LNCAP (cell line): ENCODE results near the gene COX6B1.

ENCODE experiments used
- TF ChIP-seq, protein P1 (sequence below): fragments of 450-650 bp; IDR thresholded peaks from 2 replicates; pipeline ENCODE4 v1.5.1; 2017; ENCODE audit warnings: mild to moderate bottlenecking

The COX6B1 gene

DNA sequence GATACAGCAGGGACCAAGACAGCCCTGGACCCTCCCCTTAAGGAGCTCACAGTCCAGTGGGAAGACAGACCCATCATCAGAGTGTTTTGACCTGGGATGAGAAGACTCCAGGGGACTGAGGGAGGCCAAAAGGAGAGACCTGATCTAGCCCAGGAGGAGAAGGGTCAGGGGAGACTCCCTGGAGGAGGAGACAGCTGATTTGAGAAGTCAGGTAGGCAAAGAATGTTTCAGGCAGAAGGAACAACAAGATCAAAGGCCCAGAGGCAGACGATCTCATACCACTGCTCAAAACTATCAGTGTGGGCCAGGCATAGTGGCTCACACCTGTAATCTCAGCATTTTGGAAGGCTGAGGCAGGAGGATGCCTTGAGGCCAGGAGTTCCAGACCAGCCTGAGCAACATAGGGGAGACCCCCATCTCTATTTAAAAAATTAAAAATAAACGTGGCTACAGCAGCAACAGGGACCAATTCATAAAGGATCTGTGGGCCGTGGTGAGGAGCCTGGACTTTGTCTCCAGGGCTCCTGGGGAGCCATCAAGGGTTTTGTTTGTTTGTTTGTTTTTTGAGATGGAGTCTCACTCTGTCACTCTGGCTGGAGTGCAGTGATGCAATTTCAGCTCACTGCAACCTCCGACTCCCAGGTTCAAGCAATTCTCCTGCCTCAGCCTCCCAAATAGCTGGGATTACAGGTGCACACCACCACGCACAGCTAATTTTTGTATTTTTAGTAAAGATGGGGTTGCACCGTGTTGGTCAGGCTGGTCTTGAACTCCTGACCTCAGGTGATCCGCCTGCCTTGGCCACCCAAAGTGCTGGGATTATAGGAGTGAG, 2.2 kb upstream of the COX6B1 start:
- TF ChIP-seq, protein P1, sequence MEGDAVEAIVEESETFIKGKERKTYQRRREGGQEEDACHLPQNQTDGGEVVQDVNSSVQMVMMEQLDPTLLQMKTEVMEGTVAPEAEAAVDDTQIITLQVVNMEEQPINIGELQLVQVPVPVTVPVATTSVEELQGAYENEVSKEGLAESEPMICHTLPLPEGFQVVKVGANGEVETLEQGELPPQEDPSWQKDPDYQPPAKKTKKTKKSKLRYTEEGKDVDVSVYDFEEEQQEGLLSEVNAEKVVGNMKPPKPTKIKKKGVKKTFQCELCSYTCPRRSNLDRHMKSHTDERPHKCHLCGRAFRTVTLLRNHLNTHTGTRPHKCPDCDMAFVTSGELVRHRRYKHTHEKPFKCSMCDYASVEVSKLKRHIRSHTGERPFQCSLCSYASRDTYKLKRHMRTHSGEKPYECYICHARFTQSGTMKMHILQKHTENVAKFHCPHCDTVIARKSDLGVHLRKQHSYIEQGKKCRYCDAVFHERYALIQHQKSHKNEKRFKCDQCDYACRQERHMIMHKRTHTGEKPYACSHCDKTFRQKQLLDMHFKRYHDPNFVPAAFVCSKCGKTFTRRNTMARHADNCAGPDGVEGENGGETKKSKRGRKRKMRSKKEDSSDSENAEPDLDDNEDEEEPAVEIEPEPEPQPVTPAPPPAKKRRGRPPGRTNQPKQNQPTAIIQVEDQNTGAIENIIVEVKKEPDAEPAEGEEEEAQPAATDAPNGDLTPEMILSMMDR, result no peak

GRCh38 chr19:35650581-35650980, 2.5 kb downstream of the COX6B1 start:
- TF ChIP-seq, protein P1, result no peak

GRCh38 chr19:35655600-35655999, 7.5 kb downstream of the COX6B1 start:
- TF ChIP-seq, protein P1, result no peak

GRCh38 chr19:35656700-35657099, 8.6 kb downstream of the COX6B1 start:
- TF ChIP-seq, protein P1, result no peak

DNA sequence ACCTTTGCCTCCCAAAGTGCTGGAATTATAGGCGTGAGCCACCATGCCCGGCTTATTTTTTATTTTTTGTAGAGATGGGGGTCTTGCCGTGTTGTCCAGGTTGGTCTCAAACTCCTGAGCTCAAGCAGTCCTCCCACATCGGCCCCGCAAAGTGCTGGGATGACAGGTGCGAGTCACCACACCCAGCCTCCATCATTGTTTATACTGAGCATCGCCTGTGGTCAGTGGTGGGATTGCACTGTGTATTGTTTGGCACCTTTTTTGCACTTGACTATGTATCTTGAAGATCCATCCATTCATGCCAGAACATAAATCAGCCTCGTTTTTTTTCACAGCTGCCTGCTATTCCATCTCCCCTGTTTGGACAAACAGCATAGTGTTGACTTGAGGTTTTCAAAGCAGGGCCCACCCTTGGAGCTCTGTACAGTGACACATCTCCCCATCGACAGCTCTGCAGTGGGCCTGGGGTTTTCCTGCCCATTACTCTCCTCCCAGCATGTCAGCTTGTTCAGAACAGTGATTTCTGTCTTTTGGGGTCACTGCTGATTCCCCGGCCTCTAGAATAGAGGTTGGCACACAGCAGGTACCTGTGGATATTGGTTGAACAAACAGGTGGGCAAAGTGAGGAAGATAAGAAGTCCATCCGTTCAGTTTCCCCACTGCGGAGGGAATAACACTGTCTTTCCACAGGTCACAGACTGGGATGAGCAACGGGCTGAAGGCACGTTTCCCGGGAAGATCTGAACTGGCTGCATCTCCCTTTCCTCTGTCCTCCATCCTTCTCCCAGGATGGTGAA, 10.0 kb downstream of the COX6B1 start:
- TF ChIP-seq, protein P1, result no peak

DNA sequence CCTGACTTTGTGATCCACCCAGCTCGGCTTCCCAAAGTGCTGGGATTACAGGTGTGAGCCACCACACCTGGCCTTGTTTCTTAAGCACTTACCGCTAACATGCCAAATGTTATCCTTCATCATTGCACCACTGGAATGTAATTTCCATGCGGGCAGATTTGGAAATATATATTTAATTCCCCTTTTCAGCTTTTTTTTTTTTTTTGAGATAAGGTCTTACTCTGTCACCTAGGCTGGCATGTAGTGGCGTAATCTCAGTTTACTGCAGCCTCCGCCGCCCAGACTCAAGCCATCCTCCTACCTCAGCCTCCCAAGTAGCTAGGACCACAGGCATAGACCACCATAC, 13.8 kb downstream of the COX6B1 start:
- TF ChIP-seq, protein P1, result no peak

DNA sequence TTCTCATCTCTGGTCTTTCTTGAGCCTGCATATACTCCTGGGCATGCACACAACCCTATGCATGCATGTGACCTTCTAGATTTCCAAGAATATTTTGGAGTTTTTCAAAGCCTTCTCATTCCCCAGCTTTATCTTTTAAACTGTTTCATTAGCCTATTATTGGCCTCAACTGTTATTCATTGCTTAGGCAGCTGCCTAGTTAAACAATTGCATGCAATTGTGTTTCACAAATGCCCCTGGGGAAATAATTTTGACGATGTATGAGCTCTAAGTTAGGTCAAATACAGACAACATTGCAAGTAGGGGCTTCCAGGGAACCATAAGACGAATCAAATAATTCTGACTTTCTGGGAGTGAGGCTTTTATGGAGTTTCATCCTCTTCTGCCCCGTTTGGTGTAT, 15.9 kb downstream of the COX6B1 start:
- TF ChIP-seq, protein P1, result no peak
